ENCODE data around the gene ATG7.

DNA sequence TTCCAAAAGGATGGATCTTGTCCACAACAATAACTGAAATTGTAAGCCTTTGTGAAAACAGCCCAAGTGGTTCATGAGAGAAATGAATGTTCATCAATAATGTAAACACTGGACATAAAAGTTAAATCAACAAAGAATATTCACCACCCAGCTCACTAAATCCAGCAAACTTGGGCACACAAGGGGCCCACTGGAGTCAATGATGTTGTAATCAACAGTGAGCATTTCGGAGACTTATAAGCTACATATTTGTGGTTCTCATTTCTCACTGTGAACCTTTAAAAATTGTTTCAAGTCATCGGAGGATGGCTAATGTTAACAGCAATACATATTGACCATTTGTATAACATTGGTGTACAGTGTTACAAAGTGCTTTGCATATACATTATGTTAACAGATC lies 308.4 kb downstream of the ATG7 start:
- TF ChIP-seq POLR2A (IDR thresholded peaks at IDR 0.05; ENCODE audit: low read depth, low read length) (no peak), POLR2AphosphoS5 (IDR thresholded peaks at IDR 0.05; ENCODE audit: low read depth, low read length) (no peak), TAF1 (IDR thresholded peaks at IDR 0.05; ENCODE audit: borderline replicate concordance, low read depth, low read length) (no peak)

Data from GM12892 (cell line).